SH-SY5Y (cell line): ENCODE results near the gene SYNGR2.

Experiments
- GATA2 ChIP-seq: IDR thresholded peaks from 2 replicates; pipeline ENCODE4 v1.6.1; 2011; ENCODE audit warnings: mild to moderate bottlenecking, low read depth, low read length
- GATA3 ChIP-seq: IDR thresholded peaks from 2 replicates; pipeline ENCODE4 v1.6.1; 2011; ENCODE audit warnings: low read depth, mild to moderate bottlenecking, low read length, moderate library complexity

Gene SYNGR2

GRCh38 chr17:78125976-78126894 is 42.1 kb upstream of the SYNGR2 start:
- TF ChIP-seq GATA3 (no peak), GATA2 (no peak)

- TF ChIP-seq GATA3 (no peak), GATA2 (no peak)
These were observed 41.5 kb upstream of the SYNGR2 start for GRCh38 chr17:78126895-78127238.

GRCh38 chr17:78127239-78127887 is 41.0 kb upstream of the SYNGR2 start:
- TF ChIP-seq GATA2 = no peak
- TF ChIP-seq GATA3 = no peak

- TF ChIP-seq GATA3 (no peak), GATA2 (no peak)
These were observed 40.4 kb upstream of the SYNGR2 start for GRCh38 chr17:78127888-78128550.

GRCh38 chr17:78128551-78129350 is 39.6 kb upstream of the SYNGR2 start, which contains the start of gene TMC6:
Gene TMC6 (minus strand): TSS chr17:78128755. CDS start chr17:78126832, 1,923 bp downstream.
- TF ChIP-seq GATA3 (no peak), GATA2 (no peak)

GRCh38 chr17:78129351-78130089 is 38.9 kb upstream of the SYNGR2 start:
- no peak for TF ChIP-seq GATA3
- TF ChIP-seq GATA2 = no peak

GRCh38 chr17:78130090-78130436 is 38.3 kb upstream of the SYNGR2 start:
- no peak for TF ChIP-seq GATA3
- TF ChIP-seq GATA2 = no peak

GRCh38 chr17:78130437-78131101 is 37.8 kb upstream of the SYNGR2 start, which contains the start of gene TMC8:
Gene TMC8 (plus strand): TSS chr17:78130771. CDS start chr17:78131589, 818 bp downstream.
- TF ChIP-seq GATA2 (no peak), GATA3 (no peak)

- no peak for TF ChIP-seq GATA3
These were observed 37.0 kb upstream of the SYNGR2 start for GRCh38 chr17:78131172-78132083.

- TF ChIP-seq GATA3 (no peak), GATA2 (no peak)
These were observed 36.2 kb upstream of the SYNGR2 start for GRCh38 chr17:78132084-78132676.

GRCh38 chr17:78132767-78133178 is 35.6 kb upstream of the SYNGR2 start:
- no peak for TF ChIP-seq GATA2
- TF ChIP-seq GATA3 = no peak
